Caco-2 (cell line): ENCODE results near the gene LYPLAL1. TPM values are rescaled to one million over a fixed set of nuclear protein-coding genes. Genes with fewer than 3 reads are reported as not detected.

Experiments used
- BruUV-seq: library from RNA; stranded (reverse); fragments of 400-500 nt; replicated peaks from 2 replicates; lab custom pipeline; 2021; lab: Mats Ljungman, UMichigan
- CTCF ChIA-PET: fragments of 300-600 bp; sonication (Branson Sonifier 250); formaldehyde crosslinking; loops from one replicate; lab custom pipeline; 2022; ENCODE audit warnings: antibody characterized with exemption; lab: Charles Lee
- POLR2A ChIA-PET: fragments of 300-600 bp; sonication (Branson Sonifier 250); formaldehyde crosslinking; loops from one replicate; lab custom pipeline; 2022; ENCODE audit warnings: antibody characterized with exemption; lab: Charles Lee
- DNase-seq, 2 experiments: peaks; one replicate each; pipeline versions ENCODE4 v3.0.0 to v3.0.0-alpha.2; 2020 to 2022
- H3K27me3 ChIP-seq: replicated peaks from 2 replicates; pipeline ENCODE4 v1.6.0; 2011; ENCODE audit warnings: low read length; ENCODE audit not compliant: control insufficient read depth, insufficient read depth
- H3K36me3 ChIP-seq: 2 replicates; pipeline ENCODE4 v1.5.1; 2011; ENCODE audit warnings: low read length; ENCODE audit not compliant: control insufficient read depth, insufficient read depth
- H3K4me1 ChIP-seq: fragments of 250-450 bp; sonication (Bioruptor Pico); 2 replicates; pipeline ENCODE4 v1.5.1; 2020; ENCODE audit warnings: mild to moderate bottlenecking
- H3K4me3 ChIP-seq: 2 replicates; pipeline ENCODE4 v1.5.1; 2011; ENCODE audit warnings: low read depth, mild to moderate bottlenecking, control low read depth, low read length
- H3K9me3 ChIP-seq: fragments of 250-450 bp; sonication (Bioruptor Pico); 2 replicates; pipeline ENCODE4 v1.5.1; 2020; ENCODE audit warnings: mild to moderate bottlenecking, moderate library complexity
- H3K27ac Mint-ChIP-seq: one replicate; pipeline ENCODE4 v1.8.0; 2022; ENCODE audit warnings: mixed read lengths; ENCODE audit not compliant: unreplicated experiment
- H3K27me3 Mint-ChIP-seq: one replicate; pipeline ENCODE4 v1.8.0; 2022; ENCODE audit warnings: mixed read lengths; ENCODE audit not compliant: insufficient read depth, unreplicated experiment
- H3K36me3 Mint-ChIP-seq: one replicate; pipeline ENCODE4 v1.8.0; 2022; ENCODE audit warnings: mild to moderate bottlenecking, mixed read lengths; ENCODE audit not compliant: insufficient read depth, unreplicated experiment
- H3K4me1 Mint-ChIP-seq: one replicate; pipeline ENCODE4 v1.8.0; 2022; ENCODE audit warnings: low read depth, mixed read lengths; ENCODE audit not compliant: unreplicated experiment
- H3K4me3 Mint-ChIP-seq: one replicate; pipeline ENCODE4 v1.8.0; 2022; ENCODE audit warnings: mild to moderate bottlenecking, moderate library complexity, mixed read lengths; ENCODE audit not compliant: unreplicated experiment
- H3K9me3 Mint-ChIP-seq: one replicate; pipeline ENCODE4 v1.8.0; 2022; ENCODE audit warnings: mixed read lengths; ENCODE audit not compliant: unreplicated experiment
- intact Hi-C: fragments of 100-400 bp; cut with micrococcal nuclease; formaldehyde crosslinking; loops from one replicate; pipeline ENCODE4 v1.10.0; 2022; ENCODE audit not compliant: unreplicated experiment
- total RNA-seq: library from RNA; stranded (reverse); gene quantifications from 2 replicates; pipeline ENCODE4 v1.2.3, GENCODE V29; 2022
- TF ChIP-seq, protein P1 (sequence below), 2 experiments: fragments of 200-600 bp in 1 of 2; IDR thresholded peaks; 1 replicate in 1 of 2; 2 replicates in 1 of 2; pipeline versions ENCODE4 v1.5.1 to v1.8.0; 2011 to 2022; ENCODE audit warnings: antibody characterized with exemption in 1 of 2, control low read depth in 1 of 2, inconsistent platforms in 1 of 2, low read depth in 1 of 2, low read length in 1 of 2, mild to moderate bottlenecking in 1 of 2, moderate library complexity in 1 of 2; ENCODE audit not compliant: insufficient read depth in 1 of 2, severe bottlenecking in 1 of 2, unreplicated experiment in 1 of 2

The LYPLAL1 gene
- total RNA-seq, 1 experiment from 2014 or later, result 20.4 TPM

- BruUV-seq, result no TSS peak
- TF ChIP-seq, protein P1, sequence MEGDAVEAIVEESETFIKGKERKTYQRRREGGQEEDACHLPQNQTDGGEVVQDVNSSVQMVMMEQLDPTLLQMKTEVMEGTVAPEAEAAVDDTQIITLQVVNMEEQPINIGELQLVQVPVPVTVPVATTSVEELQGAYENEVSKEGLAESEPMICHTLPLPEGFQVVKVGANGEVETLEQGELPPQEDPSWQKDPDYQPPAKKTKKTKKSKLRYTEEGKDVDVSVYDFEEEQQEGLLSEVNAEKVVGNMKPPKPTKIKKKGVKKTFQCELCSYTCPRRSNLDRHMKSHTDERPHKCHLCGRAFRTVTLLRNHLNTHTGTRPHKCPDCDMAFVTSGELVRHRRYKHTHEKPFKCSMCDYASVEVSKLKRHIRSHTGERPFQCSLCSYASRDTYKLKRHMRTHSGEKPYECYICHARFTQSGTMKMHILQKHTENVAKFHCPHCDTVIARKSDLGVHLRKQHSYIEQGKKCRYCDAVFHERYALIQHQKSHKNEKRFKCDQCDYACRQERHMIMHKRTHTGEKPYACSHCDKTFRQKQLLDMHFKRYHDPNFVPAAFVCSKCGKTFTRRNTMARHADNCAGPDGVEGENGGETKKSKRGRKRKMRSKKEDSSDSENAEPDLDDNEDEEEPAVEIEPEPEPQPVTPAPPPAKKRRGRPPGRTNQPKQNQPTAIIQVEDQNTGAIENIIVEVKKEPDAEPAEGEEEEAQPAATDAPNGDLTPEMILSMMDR (IDR thresholded peaks at IDR 0.05; ENCODE audit: insufficient read depth in 1 of 2, low read depth in 1 of 2, low read length in 1 of 2, severe bottlenecking in 1 of 2, unreplicated experiment in 1 of 2), result no peak
Observed at GRCh38 chr1:219155135-219155534, 18.5 kb upstream of the LYPLAL1 start.

DNA sequence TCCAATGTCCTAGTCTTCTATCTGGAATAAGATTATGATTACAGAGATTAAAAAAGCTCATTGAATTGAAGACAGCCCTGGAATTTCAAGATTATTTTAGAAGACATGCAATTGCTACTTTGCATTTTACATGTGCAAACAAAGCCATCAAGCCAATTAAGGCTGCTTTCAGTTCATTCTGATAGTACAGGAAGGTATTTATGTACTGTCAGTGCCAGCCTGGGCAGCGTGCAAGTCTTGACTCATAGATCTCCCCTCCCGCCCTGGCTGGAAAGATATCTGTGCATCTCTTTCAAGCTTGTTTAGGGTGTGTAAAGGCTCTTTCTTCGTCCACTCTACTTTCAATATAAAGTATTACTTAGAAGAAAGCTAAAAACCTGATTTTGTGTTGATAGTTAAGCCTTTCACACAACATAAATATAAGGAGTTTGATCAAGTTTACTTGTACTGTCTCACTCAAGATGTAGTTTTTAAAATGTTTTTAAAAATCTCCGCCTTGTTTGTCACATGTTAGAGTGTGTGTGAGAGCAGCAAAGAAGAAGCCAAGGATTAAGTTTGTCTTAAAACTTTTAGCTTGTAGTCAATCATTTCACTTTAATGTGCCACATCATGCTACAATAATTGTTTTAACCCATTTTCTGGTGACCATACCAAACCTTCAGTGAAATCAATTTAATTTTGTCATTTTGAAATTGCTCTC is 13.6 kb upstream of the LYPLAL1 start:
- Histone ChIP-seq H3K4me1 (no peaks in the 10 kb centered on the region), H3K9me3 (no peaks in the 10 kb centered on the region), H3K4me3 (no peak overlapping the region), H3K27me3 (no peaks in the 10 kb centered on the region), H3K36me3 (no peaks in the 10 kb centered on the region)
- ChIA-PET CTCF (no interaction called here), POLR2A (interaction anchor here (1.0 kb wide), 1 partner anchor 13 kb away, joined by 3 read pairs; the partner anchor contains the start of gene LYPLAL1)
- H3K4me3 Mint-ChIP-seq, result no peak overlapping the region
- H3K9me3 Mint-ChIP-seq, result no peaks in the 10 kb centered on the region
- intact Hi-C loops, result no loop called here
- TF ChIP-seq, protein P1 (IDR thresholded peaks at IDR 0.05; ENCODE audit: insufficient read depth in 1 of 2, low read depth in 1 of 2, low read length in 1 of 2, severe bottlenecking in 1 of 2, unreplicated experiment in 1 of 2), result no peak
- no TSS peak for BruUV-seq
- no peak overlapping the region for H3K27ac Mint-ChIP-seq
- no peaks in the 10 kb centered on the region for H3K27me3 Mint-ChIP-seq
- no peak for DNase-seq
- no peaks in the 10 kb centered on the region for H3K4me1 Mint-ChIP-seq
- no peaks in the 10 kb centered on the region for H3K36me3 Mint-ChIP-seq

More at GRCh38 chr1:219155135-219155534, 18.5 kb upstream of the LYPLAL1 start:
- H3K4me1 Mint-ChIP-seq, result no peaks in the 10 kb centered on the region
- H3K9me3 ChIP-seq, result no peaks in the 10 kb centered on the region
- H3K27me3 ChIP-seq, result no peaks in the 10 kb centered on the region
- no peaks in the 10 kb centered on the region for H3K36me3 Mint-ChIP-seq
- ChIA-PET POLR2A (no interaction called here), CTCF (no interaction called here)
- H3K27ac Mint-ChIP-seq, result no peak overlapping the region
- H3K4me3 ChIP-seq, result no peak overlapping the region
- peaks cover 1% of the 10 kb centered on the region for H3K27me3 Mint-ChIP-seq
- H3K4me3 Mint-ChIP-seq, result no peak overlapping the region
- DNase-seq, result no peak
- no peaks in the 10 kb centered on the region for H3K4me1 ChIP-seq
- H3K9me3 Mint-ChIP-seq, result no peaks in the 10 kb centered on the region
- intact Hi-C loops, result no loop called here
- H3K36me3 ChIP-seq, result no peaks in the 10 kb centered on the region

- no peaks in the 10 kb centered on the region for H3K36me3 ChIP-seq
- Mint-ChIP-seq H3K4me3 (no peak overlapping the region), H3K4me1 (no peaks in the 10 kb centered on the region), H3K27ac (no peak overlapping the region), H3K9me3 (no peaks in the 10 kb centered on the region), H3K36me3 (no peaks in the 10 kb centered on the region), H3K27me3 (no peaks in the 10 kb centered on the region)
- CTCF ChIA-PET, result no interaction called here
- no peaks in the 10 kb centered on the region for H3K9me3 ChIP-seq
- H3K4me1 ChIP-seq, result no peaks in the 10 kb centered on the region
- intact Hi-C loops, result no loop called here
- POLR2A ChIA-PET, result no interaction called here
- no peak for DNase-seq
- no peaks in the 10 kb centered on the region for H3K27me3 ChIP-seq
- BruUV-seq, result no TSS peak
- H3K4me3 ChIP-seq, result no peak overlapping the region
- TF ChIP-seq, protein P1 (IDR thresholded peaks at IDR 0.05; ENCODE audit: insufficient read depth in 1 of 2, low read depth in 1 of 2, low read length in 1 of 2, severe bottlenecking in 1 of 2, unreplicated experiment in 1 of 2), result no peak
Observed at GRCh38 chr1:219160967-219161366, 12.7 kb upstream of the LYPLAL1 start.
